HG02938 (cell line): Measurements from ENCODE around the gene CWC25.

Experiments used
- ATAC-seq: cut with Tn5 transposase; IDR thresholded peaks from one replicate; pipeline ENCODE4 v1.9.1; 2021; ENCODE audit warnings: mild to moderate bottlenecking, moderate library complexity; ENCODE audit not compliant: unreplicated experiment

CWC25 gene

GRCh38 chr17:38853292-38854219 lies 28.4 kb upstream of the CWC25 start, which contains the start of gene RPL23:
TSS of gene RPL23 (minus strand) at chr17:38853721. CDS start at chr17:38853710, 11 bp downstream.
- ATAC-seq = peak; percentile 81

- ATAC-seq = no peak
Measured at GRCh38 chr17:38852771-38853291, 27.7 kb upstream of the CWC25 start.

- ATAC-seq = no peak
Measured at GRCh38 chr17:38851434-38851833, 26.3 kb upstream of the CWC25 start.

GRCh38 chr17:38850374-38850773 lies 25.3 kb upstream of the CWC25 start:
- no peak for ATAC-seq

GRCh38 chr17:38848939-38849605 lies 24.0 kb upstream of the CWC25 start:
- ATAC-seq = no peak

GRCh38 chr17:38848557-38848891 lies 23.4 kb upstream of the CWC25 start:
- ATAC-seq = no peak

- ATAC-seq = no peak
Measured at GRCh38 chr17:38844261-38844757, 19.2 kb upstream of the CWC25 start.

- no peak for ATAC-seq
Measured at GRCh38 chr17:38825762-38826247, 684 bp upstream of the CWC25 start.

GRCh38 chr17:38815576-38816193 lies 9.4 kb downstream of the CWC25 start:
- ATAC-seq = no peak

- ATAC-seq = no peak
Measured at GRCh38 chr17:38809828-38810227, 15.3 kb downstream of the CWC25 start.

- no peak for ATAC-seq
Measured at GRCh38 chr17:38800237-38800760, 24.8 kb downstream of the CWC25 start.

- ATAC-seq = peak; percentile 72
Measured at GRCh38 chr17:38799501-38800236, 25.5 kb downstream of the CWC25 start, which contains the start of gene PIP4K2B. TSS of gene PIP4K2B (minus strand) at chr17:38799556. CDS start at chr17:38799424, 132 bp downstream.

GRCh38 chr17:38798614-38799500 lies 26.3 kb downstream of the CWC25 start:
- ATAC-seq = peak; percentile 27

- ATAC-seq = no peak
Measured at GRCh38 chr17:38797828-38798227, 27.3 kb downstream of the CWC25 start.

GRCh38 chr17:38797158-38797490 lies 28.0 kb downstream of the CWC25 start:
- ATAC-seq = no peak

GRCh38 chr17:38796451-38797157 lies 28.5 kb downstream of the CWC25 start:
- ATAC-seq = no peak

- no peak for ATAC-seq
Measured at GRCh38 chr17:38794221-38794620, 30.9 kb downstream of the CWC25 start.

GRCh38 chr17:38791162-38791561 lies 34.0 kb downstream of the CWC25 start:
- ATAC-seq = no peak
